Loucy (cell line): ENCODE results near the gene BTD.

ENCODE experiments used
- H2AFZ ChIP-seq: fragments of 200-600 bp; sonication (generic); 2 replicates; pipeline ENCODE4 v1.6.0; 2016; ENCODE audit warnings: antibody characterized with exemption, mild to moderate bottlenecking, low read length, moderate library complexity
- H3F3A ChIP-seq: fragments of 200-600 bp; 2 replicates; pipeline ENCODE4 v1.6.0; 2016; ENCODE audit warnings: antibody characterized with exemption, low read depth, mild to moderate bottlenecking
- H3K27me3 ChIP-seq: fragments of 200-600 bp; sonication (generic); 2 replicates; pipeline ENCODE4 v1.6.1; 2014; ENCODE audit warnings: low read length, mild to moderate bottlenecking; ENCODE audit not compliant: insufficient read depth, poor library complexity, severe bottlenecking
- H3K36me3 ChIP-seq: fragments of 200-600 bp; sonication (generic); 2 replicates; pipeline ENCODE4 v1.6.1; 2016; ENCODE audit warnings: low read length; ENCODE audit not compliant: insufficient read depth
- H3K4me1 ChIP-seq: fragments of 200-600 bp; sonication (generic); 2 replicates; pipeline ENCODE4 v1.5.1; 2014; ENCODE audit warnings: low read length, mild to moderate bottlenecking; ENCODE audit not compliant: insufficient read depth, poor library complexity, severe bottlenecking
- H3K4me2 ChIP-seq: fragments of 200-600 bp; sonication (generic); 2 replicates; pipeline ENCODE4 v1.6.0; 2014; ENCODE audit warnings: antibody characterized with exemption, low read length, low read depth, mild to moderate bottlenecking; ENCODE audit not compliant: poor library complexity, severe bottlenecking
- H3K4me3 ChIP-seq: fragments of 200-600 bp; sonication (generic); 2 replicates; pipeline ENCODE4 v1.5.1; 2014; ENCODE audit warnings: low read length, mild to moderate bottlenecking, mixed read lengths; ENCODE audit not compliant: poor library complexity, severe bottlenecking
- H3K79me2 ChIP-seq: fragments of 200-600 bp; sonication (generic); 2 replicates; pipeline ENCODE4 v1.6.1; 2014; ENCODE audit warnings: low read length; ENCODE audit not compliant: insufficient read depth
- H3K9ac ChIP-seq: fragments of 200-600 bp; sonication (generic); 2 replicates; pipeline ENCODE4 v1.6.0; 2014; ENCODE audit warnings: mild to moderate bottlenecking, low read depth, low read length, moderate library complexity; ENCODE audit not compliant: poor library complexity, severe bottlenecking
- H3K9me2 ChIP-seq: fragments of 200-600 bp; sonication (generic); replicated peaks from 2 replicates; pipeline ENCODE4 v1.6.1; 2016; ENCODE audit warnings: low read depth, low read length, mixed read lengths
- H3K9me3 ChIP-seq: fragments of 200-600 bp; sonication (generic); 2 replicates; pipeline ENCODE4 v1.6.1; 2014; ENCODE audit warnings: mild to moderate bottlenecking, antibody characterized with exemption, low read length, low read depth; ENCODE audit not compliant: insufficient read depth
- H4K20me1 ChIP-seq: fragments of 200-600 bp; sonication (generic); 2 replicates; pipeline ENCODE4 v1.6.0; 2014; ENCODE audit warnings: antibody characterized with exemption, low read length, mild to moderate bottlenecking; ENCODE audit not compliant: insufficient read depth, poor library complexity, severe bottlenecking
- EZH2phosphoT487 ChIP-seq: fragments of 200-600 bp; IDR thresholded peaks from 2 replicates; pipeline ENCODE4 v1.6.1; 2018; ENCODE audit warnings: antibody characterized with exemption, mild to moderate bottlenecking, moderate library complexity, borderline replicate concordance
- TF ChIP-seq, protein P1 (sequence below): fragments of 200-600 bp; sonication (generic); conservative IDR thresholded peaks from 2 replicates; pipeline ENCODE4 v1.5.1; 2014; ENCODE audit warnings: mild to moderate bottlenecking, antibody characterized with exemption, low read length

BTD gene

DNA sequence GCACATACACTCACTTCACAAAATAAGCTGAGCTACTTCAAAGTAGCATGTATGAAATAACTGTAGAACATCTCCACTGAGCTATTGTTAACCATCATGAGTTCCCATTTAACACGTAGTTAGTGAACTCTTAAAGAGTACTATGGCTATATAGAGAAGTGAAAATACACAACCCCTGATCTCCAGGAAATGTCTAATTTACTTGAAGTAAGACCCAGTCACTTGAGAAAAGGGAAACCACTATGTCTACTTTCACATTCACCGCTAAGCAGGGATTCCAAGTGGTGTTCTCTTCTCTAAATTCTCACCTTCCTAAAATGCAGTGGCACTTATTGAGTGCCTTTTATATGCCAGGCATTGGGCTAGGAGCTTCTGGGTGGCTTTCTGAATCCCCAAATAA is 45.0 kb upstream of the BTD start:
- peaks cover 15% of the 10 kb centered on the region; the same call in 1 of the 2 replicates for H3K36me3 ChIP-seq
- H3K9ac ChIP-seq = no peak overlapping the region
- H3K79me2 ChIP-seq = no peaks in the 10 kb centered on the region
- no peak overlapping the region for H3K4me3 ChIP-seq
- no peaks in the 10 kb centered on the region for H3F3A ChIP-seq
- H2AFZ ChIP-seq = no peak overlapping the region
- TF ChIP-seq EZH2phosphoT487 = no peak
- TF ChIP-seq, protein P1, sequence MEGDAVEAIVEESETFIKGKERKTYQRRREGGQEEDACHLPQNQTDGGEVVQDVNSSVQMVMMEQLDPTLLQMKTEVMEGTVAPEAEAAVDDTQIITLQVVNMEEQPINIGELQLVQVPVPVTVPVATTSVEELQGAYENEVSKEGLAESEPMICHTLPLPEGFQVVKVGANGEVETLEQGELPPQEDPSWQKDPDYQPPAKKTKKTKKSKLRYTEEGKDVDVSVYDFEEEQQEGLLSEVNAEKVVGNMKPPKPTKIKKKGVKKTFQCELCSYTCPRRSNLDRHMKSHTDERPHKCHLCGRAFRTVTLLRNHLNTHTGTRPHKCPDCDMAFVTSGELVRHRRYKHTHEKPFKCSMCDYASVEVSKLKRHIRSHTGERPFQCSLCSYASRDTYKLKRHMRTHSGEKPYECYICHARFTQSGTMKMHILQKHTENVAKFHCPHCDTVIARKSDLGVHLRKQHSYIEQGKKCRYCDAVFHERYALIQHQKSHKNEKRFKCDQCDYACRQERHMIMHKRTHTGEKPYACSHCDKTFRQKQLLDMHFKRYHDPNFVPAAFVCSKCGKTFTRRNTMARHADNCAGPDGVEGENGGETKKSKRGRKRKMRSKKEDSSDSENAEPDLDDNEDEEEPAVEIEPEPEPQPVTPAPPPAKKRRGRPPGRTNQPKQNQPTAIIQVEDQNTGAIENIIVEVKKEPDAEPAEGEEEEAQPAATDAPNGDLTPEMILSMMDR = no peak
- no peaks in the 10 kb centered on the region for H3K9me2 ChIP-seq
- no peak overlapping the region for H3K4me2 ChIP-seq
- H4K20me1 ChIP-seq = no peaks in the 10 kb centered on the region
- H3K9me3 ChIP-seq = no peaks in the 10 kb centered on the region
- peaks cover 3% of the 10 kb centered on the region for H3K4me1 ChIP-seq
- H3K27me3 ChIP-seq = no peaks in the 10 kb centered on the region

DNA sequence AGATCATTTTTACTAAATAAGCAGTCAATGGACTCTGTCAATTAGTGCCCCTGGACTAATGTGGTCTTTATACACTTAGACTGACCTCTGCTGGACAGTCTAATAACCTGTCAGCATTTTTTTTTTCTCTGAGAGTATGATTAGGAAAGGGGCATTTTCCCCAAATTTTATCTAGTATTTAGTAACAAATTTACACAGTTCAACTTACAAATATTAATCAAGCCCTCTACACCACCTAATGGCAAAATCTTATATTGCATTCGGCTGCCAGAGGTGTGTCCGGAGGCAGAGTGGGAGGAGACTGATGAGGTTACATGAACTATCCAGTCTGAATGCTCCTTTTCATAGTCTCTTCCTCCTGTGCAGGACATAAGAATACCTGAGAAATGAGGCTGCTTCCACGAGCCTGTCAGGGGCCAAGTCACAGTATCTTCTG is 44.0 kb upstream of the BTD start:
- TF ChIP-seq, protein P1 = peak; percentile 80
- TF ChIP-seq EZH2phosphoT487 = no peak
- Histone ChIP-seq H3K4me1 (peaks cover 3% of the 10 kb centered on the region), H2AFZ (peak overlapping the region; percentile 77; the same call in 1 of the 2 replicates), H3K27me3 (no peaks in the 10 kb centered on the region), H3F3A (no peaks in the 10 kb centered on the region), H3K79me2 (no peaks in the 10 kb centered on the region), H3K9me3 (no peaks in the 10 kb centered on the region), H3K36me3 (peaks cover 18% of the 10 kb centered on the region; the same call in 1 of the 2 replicates), H4K20me1 (no peaks in the 10 kb centered on the region), H3K9ac (no peak overlapping the region), H3K4me3 (no peak overlapping the region), H3K4me2 (peak overlapping the region; percentile 46), H3K9me2 (no peaks in the 10 kb centered on the region)

DNA sequence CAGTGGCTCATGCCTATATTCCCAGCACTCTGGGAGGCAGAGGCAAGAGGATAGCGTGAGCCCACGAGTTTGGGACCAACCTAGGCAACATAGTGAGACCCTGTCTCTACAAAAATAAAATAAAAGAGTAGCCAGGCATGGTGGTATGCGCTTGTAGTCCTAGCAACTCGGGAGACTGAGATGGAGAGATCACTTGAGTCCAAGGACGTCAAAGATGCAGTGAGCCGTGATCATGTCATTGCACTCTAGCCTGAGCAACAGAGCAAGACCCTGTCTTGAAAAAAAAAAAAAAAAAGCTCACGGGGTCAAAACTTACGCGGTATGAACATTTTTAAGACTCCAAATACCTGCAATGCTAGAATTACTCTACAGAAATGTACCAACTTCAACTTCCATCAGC is 43.0 kb upstream of the BTD start:
- Histone ChIP-seq H2AFZ (no peak overlapping the region), H3K79me2 (no peaks in the 10 kb centered on the region), H3K36me3 (peaks cover 28% of the 10 kb centered on the region; the same call in 1 of the 2 replicates), H3K4me1 (peaks cover 3% of the 10 kb centered on the region), H4K20me1 (no peaks in the 10 kb centered on the region), H3K9me2 (no peaks in the 10 kb centered on the region), H3K9me3 (no peaks in the 10 kb centered on the region), H3K4me3 (no peak overlapping the region), H3K27me3 (no peaks in the 10 kb centered on the region), H3K9ac (no peak overlapping the region), H3F3A (no peaks in the 10 kb centered on the region), H3K4me2 (no peak overlapping the region)
- TF ChIP-seq EZH2phosphoT487 = no peak
- TF ChIP-seq, protein P1 = no peak
